NCI-H1694 treated with DMSO at 0.1 percent for 48 hours (cell line): ENCODE measurements around the gene ATP10A.
"Not testable (repeated sequence)": the region's sequence is repeated elsewhere in the genome, so short reads cannot be mapped to it uniquely, and the experiment has no call there.

ENCODE experiments used
- DNase-seq: peaks from one replicate; lab custom pipeline; 2025; lab: John Stamatoyannopoulos, UW

ATP10A gene

GRCh38 chr15:25882466-25882865 is 19.3 kb upstream of the ATP10A start:
- no peak for DNase-seq

GRCh38 chr15:25880877-25881276 is 17.8 kb upstream of the ATP10A start:
- not testable (repeated sequence) for DNase-seq

- DNase-seq = no peak
Observed at GRCh38 chr15:25880411-25880810, 17.3 kb upstream of the ATP10A start.

- no peak for DNase-seq
Observed at GRCh38 chr15:25879438-25879837, 16.3 kb upstream of the ATP10A start.

- DNase-seq = no peak
Observed at GRCh38 chr15:25877681-25878080, 14.6 kb upstream of the ATP10A start.

DNA sequence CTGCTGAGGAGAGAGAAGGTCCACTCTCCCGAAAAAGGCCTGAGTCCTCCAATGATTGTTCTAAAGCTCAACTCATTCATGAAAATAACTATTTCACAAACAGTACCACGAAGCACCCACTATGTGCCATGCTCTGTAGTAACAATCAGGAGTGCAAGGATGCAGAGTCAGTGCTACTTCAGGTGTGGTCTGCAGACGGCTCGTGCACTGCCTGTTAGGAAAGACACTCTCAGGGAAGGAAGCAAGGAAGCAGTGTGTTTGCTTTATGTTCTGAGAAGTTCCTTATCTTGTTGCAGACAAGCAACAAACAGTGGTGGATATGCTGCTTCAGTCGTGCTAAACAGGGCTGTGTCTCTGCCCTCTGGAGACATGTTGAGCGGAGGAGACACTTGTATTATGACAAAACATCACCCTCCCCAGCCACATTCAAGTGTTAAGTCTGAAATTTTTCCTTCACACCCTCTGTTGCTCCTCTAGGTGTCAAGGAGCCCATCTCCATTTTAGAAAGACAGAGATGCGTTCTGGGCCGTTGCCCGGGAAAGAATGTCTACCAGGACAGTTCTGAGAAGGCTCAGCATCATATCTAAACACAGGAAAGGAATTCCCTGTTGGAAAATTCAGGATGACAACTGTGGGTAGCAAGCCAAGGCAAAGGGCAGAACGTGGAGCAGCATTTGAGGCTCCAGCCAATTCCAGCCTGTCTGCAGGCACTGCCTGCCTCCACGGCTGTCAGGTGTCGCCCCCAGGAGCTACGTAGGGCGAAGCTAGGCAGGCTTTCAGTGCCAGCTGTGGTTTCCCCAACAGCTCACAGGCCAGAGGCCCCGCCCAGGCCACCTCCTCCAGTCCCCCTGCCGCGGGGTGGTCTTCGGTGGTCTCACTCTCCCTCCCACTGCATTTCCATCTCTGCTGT is 13.4 kb upstream of the ATP10A start:
- no peak for DNase-seq

GRCh38 chr15:25875566-25875965 is 12.4 kb upstream of the ATP10A start:
- DNase-seq = no peak

DNA sequence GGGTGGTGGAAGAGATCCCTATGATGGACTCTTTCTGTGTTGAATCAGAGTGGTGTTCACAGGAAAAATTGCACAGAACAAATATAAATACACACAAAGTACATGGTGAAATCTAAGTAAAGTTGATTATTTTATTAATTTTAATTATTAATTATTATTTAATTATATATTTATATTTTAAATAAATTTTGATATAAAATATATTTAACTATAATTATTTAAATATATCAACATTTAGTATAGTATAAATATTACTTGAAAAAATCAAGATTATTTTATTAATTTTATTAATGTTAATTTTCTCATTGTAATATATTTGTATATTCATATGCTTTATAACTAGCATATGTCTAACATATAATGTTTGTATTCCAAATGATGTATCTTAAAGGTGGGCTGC is 11.3 kb upstream of the ATP10A start:
- no peak for DNase-seq

DNA sequence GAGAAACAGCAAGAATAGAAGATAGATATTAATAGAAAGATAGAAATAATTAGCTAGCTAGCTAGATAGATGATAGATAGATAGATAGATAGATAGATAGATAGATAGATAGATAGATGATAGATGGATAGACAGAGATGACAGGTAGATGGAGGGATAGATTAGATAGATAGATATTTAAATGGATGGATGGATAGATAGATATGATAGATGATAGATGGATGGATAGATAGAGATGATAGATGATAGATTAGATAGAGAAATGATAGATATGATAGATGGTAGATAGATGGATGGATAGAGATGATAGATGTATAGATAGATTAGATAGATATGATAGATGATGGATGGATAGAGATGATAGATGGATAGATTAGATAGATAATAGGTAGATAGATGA is 8.3 kb upstream of the ATP10A start:
- DNase-seq = no peak

- no peak for DNase-seq
Observed at GRCh38 chr15:25870938-25871337, 7.8 kb upstream of the ATP10A start.

- no peak for DNase-seq
Observed at GRCh38 chr15:25869701-25870100, 6.6 kb upstream of the ATP10A start.

GRCh38 chr15:25866874-25867273 is 3.7 kb upstream of the ATP10A start:
- DNase-seq = no peak

- no peak for DNase-seq
Observed at GRCh38 chr15:25866251-25866650, 3.1 kb upstream of the ATP10A start.

- DNase-seq = no peak
Observed at GRCh38 chr15:25864966-25865365, 1.8 kb upstream of the ATP10A start.

- no peak for DNase-seq
Observed at GRCh38 chr15:25863968-25864580, 947 bp upstream of the ATP10A start.

- DNase-seq = no peak
Observed at GRCh38 chr15:25862472-25863110, 536 bp downstream of the ATP10A start.

- DNase-seq = no peak
Observed at GRCh38 chr15:25862071-25862471, 1.1 kb downstream of the ATP10A start.

DNA sequence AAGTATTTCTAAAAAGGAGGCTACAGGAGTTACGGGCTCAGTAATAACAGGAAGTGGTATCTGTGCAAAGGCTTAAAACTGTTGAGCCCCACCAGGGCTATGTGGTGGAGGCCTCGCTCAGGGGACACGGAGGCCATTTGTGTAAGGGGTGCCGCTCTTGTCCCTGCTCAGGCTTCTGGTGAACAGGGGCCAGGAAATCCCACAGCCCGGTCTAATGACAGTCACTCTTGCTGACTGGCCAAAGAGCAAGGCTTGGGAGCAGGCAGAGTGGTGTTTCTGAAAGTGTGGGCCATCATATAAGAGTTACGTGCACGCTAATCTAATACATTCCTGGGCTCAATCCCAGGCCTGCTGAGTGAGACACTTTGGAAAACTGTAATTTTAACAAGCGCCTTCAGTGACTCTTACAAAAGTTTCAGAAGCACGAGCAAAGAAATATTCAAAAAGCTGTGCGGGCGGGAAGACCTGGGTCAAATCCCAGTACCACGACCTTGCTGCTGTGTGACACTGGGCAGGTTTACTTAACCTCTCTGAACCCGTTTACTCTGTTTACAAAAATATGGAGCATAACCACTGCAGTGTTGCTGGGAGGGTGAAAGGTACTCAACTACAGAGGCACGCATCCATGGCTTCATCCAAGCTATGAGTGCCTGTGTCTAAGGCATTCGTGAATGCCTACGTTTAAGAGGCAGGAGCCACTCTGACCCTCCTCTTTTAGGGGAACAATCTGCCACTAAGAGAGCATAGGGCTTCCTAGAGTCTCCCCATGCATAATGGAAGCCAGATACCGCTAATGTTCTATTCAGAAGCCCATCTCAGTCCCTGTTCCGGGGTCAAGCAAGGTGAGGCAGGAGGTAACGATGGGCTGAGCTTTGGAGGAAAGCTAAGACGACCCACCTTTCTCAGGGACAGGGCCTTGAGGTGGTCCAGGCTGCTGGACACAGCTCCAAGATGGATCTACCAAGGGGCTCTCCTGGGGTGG is 2.0 kb downstream of the ATP10A start:
- no peak for DNase-seq

- DNase-seq = no peak
Observed at GRCh38 chr15:25859838-25860645, 3.1 kb downstream of the ATP10A start.

GRCh38 chr15:25858952-25859760 is 4.0 kb downstream of the ATP10A start:
- no peak for DNase-seq
